IPS-18c (cell line): ENCODE measurements around the gene DOC2A.
"Not testable (repeated sequence)": the region's sequence is repeated elsewhere in the genome, so short reads cannot be mapped to it uniquely, and the experiment has no call there.

Experiments
- H3K4me3 ChIP-seq: 2 replicates; pipeline ENCODE4 v1.7.0; 2013; ENCODE audit warnings: low read depth, mild to moderate bottlenecking, low read length, moderate library complexity; ENCODE audit not compliant: insufficient read depth
- H3K9me3 ChIP-seq: one replicate; pipeline ENCODE4 v1.6.1; 2013; ENCODE audit warnings: mild to moderate bottlenecking, low read length, moderate library complexity; ENCODE audit not compliant: control insufficient read depth, insufficient read depth

DOC2A gene

GRCh38 chr16:30030841-30031413, 20.1 kb upstream of the DOC2A start, which contains the start of gene TLCD3B:
TSS of gene TLCD3B (minus strand) at chr16:30031271. CDS start at chr16:30030527, 744 bp downstream.
- peak within 1 kb of the TSS; percentile 59 for H3K4me3 ChIP-seq
- H3K9me3 ChIP-seq, result no peaks in the 10 kb centered on the region

GRCh38 chr16:30030011-30030685, 19.3 kb upstream of the DOC2A start:
- Histone ChIP-seq H3K4me3 (peak overlapping the region; percentile 59), H3K9me3 (no peaks in the 10 kb centered on the region)

- Histone ChIP-seq H3K9me3 (no peaks in the 10 kb centered on the region), H3K4me3 (no peak overlapping the region)
Measured at GRCh38 chr16:30028438-30029076, 17.7 kb upstream of the DOC2A start.

GRCh38 chr16:30027588-30028437, 17.0 kb upstream of the DOC2A start:
- no peaks in the 10 kb centered on the region for H3K9me3 ChIP-seq
- no peak overlapping the region for H3K4me3 ChIP-seq

- Histone ChIP-seq H3K9me3 (no peaks in the 10 kb centered on the region), H3K4me3 (no peak overlapping the region)
Measured at GRCh38 chr16:30026449-30026848, 15.6 kb upstream of the DOC2A start.

GRCh38 chr16:30025574-30025973, 14.7 kb upstream of the DOC2A start:
- Histone ChIP-seq H3K4me3 (no peak overlapping the region), H3K9me3 (no peaks in the 10 kb centered on the region)

GRCh38 chr16:30025156-30025555, 14.3 kb upstream of the DOC2A start:
- H3K9me3 ChIP-seq, result no peaks in the 10 kb centered on the region
- no peak overlapping the region for H3K4me3 ChIP-seq

GRCh38 chr16:30024451-30024850, 13.6 kb upstream of the DOC2A start:
- H3K4me3 ChIP-seq, result no peak overlapping the region
- H3K9me3 ChIP-seq, result no peaks in the 10 kb centered on the region

- Histone ChIP-seq H3K4me3 (no peak overlapping the region), H3K9me3 (no peaks in the 10 kb centered on the region)
Measured at GRCh38 chr16:30023586-30023985, 12.8 kb upstream of the DOC2A start.

GRCh38 chr16:30022887-30023286, 12.1 kb upstream of the DOC2A start, which contains the start of gene C16orf92:
TSS of gene C16orf92 (plus strand) at chr16:30023198. CDS start at chr16:30023341, 143 bp downstream.
- Histone ChIP-seq H3K4me3 (no peak within 1 kb of the TSS), H3K9me3 (no peaks in the 10 kb centered on the region)

GRCh38 chr16:30018731-30019158, 7.9 kb upstream of the DOC2A start:
- no peak overlapping the region for H3K4me3 ChIP-seq
- H3K9me3 ChIP-seq, result no peaks in the 10 kb centered on the region

GRCh38 chr16:30017937-30018336, 7.1 kb upstream of the DOC2A start:
- H3K9me3 ChIP-seq, H3K4me3 ChIP-seq: not testable (repeated sequence)

GRCh38 chr16:30017277-30017656, 6.4 kb upstream of the DOC2A start:
- no peaks in the 10 kb centered on the region for H3K9me3 ChIP-seq
- no peak overlapping the region for H3K4me3 ChIP-seq

- Histone ChIP-seq H3K9me3 (no peaks in the 10 kb centered on the region), H3K4me3 (no peak overlapping the region)
Measured at GRCh38 chr16:30016555-30017276, 5.9 kb upstream of the DOC2A start.

- not testable (repeated sequence) for H3K9me3 ChIP-seq, H3K4me3 ChIP-seq
Measured at GRCh38 chr16:30015450-30015849, 4.6 kb upstream of the DOC2A start.

GRCh38 chr16:30012598-30012997, 1.8 kb upstream of the DOC2A start:
- not testable (repeated sequence) for H3K9me3 ChIP-seq, H3K4me3 ChIP-seq
